ENCODE results near the gene DNAJC30.
"Not testable (repeated sequence)": the region's sequence is repeated elsewhere in the genome, so short reads cannot be mapped to it uniquely, and the experiment has no call there.

- not testable (repeated sequence) for TF ChIP-seq EZH2 (IDR thresholded peaks at IDR 0.05; ENCODE audit: low read length); CTCF (optimal IDR thresholded peaks at IDR 0.05 in 1 of 3, IDR thresholded peaks at IDR 0.05 in 1 of 3, conservative IDR thresholded peaks at IDR 0.05 in 1 of 3; ENCODE audit: extremely low read depth in 1 of 3, insufficient read depth in 2 of 3, low read length in 3 of 3)
These were observed 38.9 kb upstream of the DNAJC30 start for GRCh38 chr7:73722182-73722581.
